ENCODE data around the gene MEOX2.
A peak's percentile ranks its signal among the peaks of the same experiment; 100 is the strongest.

Gene MEOX2

GRCh38 chr7:15688279-15688626 lies 1.8 kb upstream of the MEOX2 start:
- Histone ChIP-seq H3K4me3 (ENCODE audit: low read length, poor library complexity, severe bottlenecking) (no peak overlapping the region), H2AFZ (ENCODE audit: low read length) (0 out of 2 replicates have a peak overlapping the region, but pooled peaks have one; percentile 6), H3K27me3 (ENCODE audit: insufficient read depth, low read length, poor library complexity, severe bottlenecking) (no peaks in the 10 kb centered on the region), H3K9me3 (ENCODE audit: insufficient read depth, low read depth, low read length) (no peaks in the 10 kb centered on the region), H4K20me1 (ENCODE audit: insufficient read depth, low read length, poor library complexity, severe bottlenecking) (no peaks in the 10 kb centered on the region), H3K79me2 (ENCODE audit: insufficient read depth, low read length) (no peaks in the 10 kb centered on the region), H3K4me1 (ENCODE audit: insufficient read depth, low read length, poor library complexity, severe bottlenecking) (no peaks in the 10 kb centered on the region), H3K9ac (ENCODE audit: low read depth, low read length, poor library complexity, severe bottlenecking) (no peak overlapping the region), H3K9me2 (replicated peaks; ENCODE audit: low read depth, low read length) (no peaks in the 10 kb centered on the region), H3K4me2 (ENCODE audit: low read depth, low read length, poor library complexity, severe bottlenecking) (no peak overlapping the region), H3F3A (ENCODE audit: low read depth) (no peaks in the 10 kb centered on the region), H3K36me3 (ENCODE audit: insufficient read depth, low read length) (no peaks in the 10 kb centered on the region)
- TF ChIP-seq EZH2phosphoT487 (IDR thresholded peaks at IDR 0.05; ENCODE audit: borderline replicate concordance) (no peak), CTCF (conservative IDR thresholded peaks at IDR 0.05; ENCODE audit: low read length) (no peak)

- Histone ChIP-seq H3K4me3 (ENCODE audit: low read length, poor library complexity, severe bottlenecking) (no peak overlapping the region), H3K9me3 (ENCODE audit: insufficient read depth, low read depth, low read length) (no peaks in the 10 kb centered on the region), H4K20me1 (ENCODE audit: insufficient read depth, low read length, poor library complexity, severe bottlenecking) (no peaks in the 10 kb centered on the region), H3K4me1 (ENCODE audit: insufficient read depth, low read length, poor library complexity, severe bottlenecking) (no peaks in the 10 kb centered on the region), H3F3A (ENCODE audit: low read depth) (no peaks in the 10 kb centered on the region), H3K9me2 (replicated peaks; ENCODE audit: low read depth, low read length) (no peaks in the 10 kb centered on the region), H3K9ac (ENCODE audit: low read depth, low read length, poor library complexity, severe bottlenecking) (no peak overlapping the region), H3K79me2 (ENCODE audit: insufficient read depth, low read length) (no peaks in the 10 kb centered on the region), H3K27me3 (ENCODE audit: insufficient read depth, low read length, poor library complexity, severe bottlenecking) (no peaks in the 10 kb centered on the region), H2AFZ (ENCODE audit: low read length) (0 out of 2 replicates have a peak overlapping the region, but pooled peaks have one; percentile 6), H3K4me2 (ENCODE audit: low read depth, low read length, poor library complexity, severe bottlenecking) (no peak overlapping the region), H3K36me3 (ENCODE audit: insufficient read depth, low read length) (no peaks in the 10 kb centered on the region)
- no peak for TF ChIP-seq CTCF (conservative IDR thresholded peaks at IDR 0.05; ENCODE audit: low read length)
- TF ChIP-seq EZH2phosphoT487 (IDR thresholded peaks at IDR 0.05; ENCODE audit: borderline replicate concordance) = no peak
Measured at GRCh38 chr7:15687546-15688278, 1.2 kb upstream of the MEOX2 start.

- Histone ChIP-seq H3K36me3 (ENCODE audit: insufficient read depth, low read length) (no peaks in the 10 kb centered on the region), H4K20me1 (ENCODE audit: insufficient read depth, low read length, poor library complexity, severe bottlenecking) (no peaks in the 10 kb centered on the region), H3K4me3 (ENCODE audit: low read length, poor library complexity, severe bottlenecking) (no peak overlapping the region), H3K9me2 (replicated peaks; ENCODE audit: low read depth, low read length) (no peaks in the 10 kb centered on the region), H3K9ac (ENCODE audit: low read depth, low read length, poor library complexity, severe bottlenecking) (no peak overlapping the region), H3K27me3 (ENCODE audit: insufficient read depth, low read length, poor library complexity, severe bottlenecking) (no peaks in the 10 kb centered on the region), H3K9me3 (ENCODE audit: insufficient read depth, low read depth, low read length) (no peaks in the 10 kb centered on the region), H2AFZ (ENCODE audit: low read length) (no peak overlapping the region), H3K79me2 (ENCODE audit: insufficient read depth, low read length) (no peaks in the 10 kb centered on the region), H3F3A (ENCODE audit: low read depth) (no peaks in the 10 kb centered on the region), H3K4me2 (ENCODE audit: low read depth, low read length, poor library complexity, severe bottlenecking) (no peak overlapping the region), H3K4me1 (ENCODE audit: insufficient read depth, low read length, poor library complexity, severe bottlenecking) (no peaks in the 10 kb centered on the region)
- TF ChIP-seq EZH2phosphoT487 (IDR thresholded peaks at IDR 0.05; ENCODE audit: borderline replicate concordance) (no peak), CTCF (conservative IDR thresholded peaks at IDR 0.05; ENCODE audit: low read length) (no peak)
Measured at GRCh38 chr7:15686957-15687545, 568 bp upstream of the MEOX2 start.
